NT2/D1 (cell line): ENCODE data around the gene SLC36A1.

Source experiments
- SUZ12 ChIP-seq: IDR thresholded peaks from 2 replicates; pipeline ENCODE4 v1.6.1; 2011; ENCODE audit not compliant: insufficient read length, insufficient read depth; ENCODE audit errors: extremely low read depth
- YY1 ChIP-seq: IDR thresholded peaks from 2 replicates; pipeline ENCODE4 v1.6.1; 2011; ENCODE audit not compliant: insufficient read length, insufficient read depth
- ZNF274 ChIP-seq: IDR thresholded peaks from 2 replicates; pipeline ENCODE4 v1.6.1; 2011; ENCODE audit warnings: mild to moderate bottlenecking, low read depth, low read length

GRCh38 chr5:151480384-151481293 lies 33.2 kb downstream of the SLC36A1 start:
- TF ChIP-seq ZNF274 (no peak), YY1 (no peak), SUZ12 (no peak)
